ENCODE results near the gene DUSP9. TPM values are rescaled to one million over a fixed set of nuclear protein-coding genes. Genes with fewer than 3 reads are reported as not detected.

Gene DUSP9
- polyA plus RNA-seq, 1 experiment = not detected

GRCh38 chrX:153628665-153629064, 18.3 kb upstream of the DUSP9 start:
- peaks cover 13% of the 10 kb centered on the region for H3K27me3 ChIP-seq (ENCODE audit: control insufficient read depth, insufficient read depth, low read length)
- DNase-seq (ENCODE audit: low read depth, low spot score) = no peak
- no peak overlapping the region for H3K4me3 ChIP-seq (ENCODE audit: low read depth, low read length)
- no peak overlapping the region for H3K27ac ChIP-seq (ENCODE audit: low read depth, low read length)
- ChIA-PET POLR2A (no interaction called here), CTCF (no interaction called here)
- TF ChIP-seq CTCF (IDR thresholded peaks at IDR 0.05; ENCODE audit: low read depth, low read length) = no peak
- no peaks in the 10 kb centered on the region; the same call in 1 of the 2 replicates for H3K9me3 ChIP-seq (ENCODE audit: control insufficient read depth, insufficient read depth, low read length)

GRCh38 chrX:153631346-153631745, 15.7 kb upstream of the DUSP9 start:
- POLR2A ChIA-PET = no interaction called here
- no peak overlapping the region for H3K27ac ChIP-seq (ENCODE audit: low read depth, low read length)
- no peak for DNase-seq (ENCODE audit: low read depth, low spot score)
- no peaks in the 10 kb centered on the region; the same call in 1 of the 2 replicates for H3K9me3 ChIP-seq (ENCODE audit: control insufficient read depth, insufficient read depth, low read length)
- CTCF ChIA-PET = interaction anchor here (1.0 to 2.5 kb wide), 2 partner anchors 22 to 37 kb away, joined by 5 to 14 read pairs; no protein-coding TSS in a partner anchor
- H3K4me3 ChIP-seq (ENCODE audit: low read depth, low read length) = no peak overlapping the region
- TF ChIP-seq CTCF (IDR thresholded peaks at IDR 0.05; ENCODE audit: low read depth, low read length) = no peak
- peaks cover 8% of the 10 kb centered on the region for H3K27me3 ChIP-seq (ENCODE audit: control insufficient read depth, insufficient read depth, low read length)

GRCh38 chrX:153631907-153632594, 15.0 kb upstream of the DUSP9 start:
- ChIA-PET CTCF (interaction anchor here (0.6 to 2.5 kb wide), 3 partner anchors 22 to 36 kb away, joined by 4 to 14 read pairs (median 5); no protein-coding TSS in a partner anchor), POLR2A (no interaction called here)
- Histone ChIP-seq H3K27me3 (ENCODE audit: control insufficient read depth, insufficient read depth, low read length) (peaks cover 8% of the 10 kb centered on the region), H3K9me3 (ENCODE audit: control insufficient read depth, insufficient read depth, low read length) (no peaks in the 10 kb centered on the region; the same call in 1 of the 2 replicates), H3K4me3 (ENCODE audit: low read depth, low read length) (no peak overlapping the region), H3K27ac (ENCODE audit: low read depth, low read length) (no peak overlapping the region)
- TF ChIP-seq CTCF (IDR thresholded peaks at IDR 0.05; ENCODE audit: low read depth, low read length) = no peak
- DNase-seq (ENCODE audit: low read depth, low spot score) = no peak

- H3K9me3 ChIP-seq (ENCODE audit: control insufficient read depth, insufficient read depth, low read length) = no peaks in the 10 kb centered on the region; the same call in 1 of the 2 replicates
- CTCF ChIA-PET = no interaction called here
- POLR2A ChIA-PET = no interaction called here
Measured at GRCh38 chrX:153632595-153632946, 14.4 kb upstream of the DUSP9 start.

More at GRCh38 chrX:153632595-153632946, 14.4 kb upstream of the DUSP9 start:
- no peak overlapping the region for H3K27ac ChIP-seq (ENCODE audit: low read depth, low read length)
- H3K4me3 ChIP-seq (ENCODE audit: low read depth, low read length) = no peak overlapping the region
- peaks cover 8% of the 10 kb centered on the region for H3K27me3 ChIP-seq (ENCODE audit: control insufficient read depth, insufficient read depth, low read length)
- no peak for TF ChIP-seq CTCF (IDR thresholded peaks at IDR 0.05; ENCODE audit: low read depth, low read length)
- DNase-seq (ENCODE audit: low read depth, low spot score) = no peak
